Measurements from ENCODE around the gene TGIF2LY.
"Not testable (repeated sequence)": the region's sequence is repeated elsewhere in the genome, so short reads cannot be mapped to it uniquely, and the experiment has no call there.

TGIF2LY gene

GRCh38 chrY:3578767-3579166, at the start of gene TGIF2LY:
Gene TGIF2LY (plus strand): TSS chrY:3579067. CDS start chrY:3579245, 178 bp downstream.
- not testable (repeated sequence) for DNase-seq (ENCODE audit: low read depth)
